SU-DHL-6 (cell line): ENCODE results near the gene WDR38.
A peak's percentile ranks its signal among the peaks of the same experiment; 100 is the strongest.

Source experiments
- H2AFZ ChIP-seq: fragments of 200-600 bp; sonication (generic); 2 replicates; pipeline ENCODE4 v1.6.1; 2014; ENCODE audit warnings: low read depth, mild to moderate bottlenecking, moderate library complexity, mixed read lengths, antibody characterized with exemption, low read length; ENCODE audit not compliant: severe bottlenecking
- H3F3A ChIP-seq: fragments of 200-600 bp; shearing (Covaris generic); 2 replicates; pipeline ENCODE4 v1.6.0; 2016; ENCODE audit warnings: antibody characterized with exemption, mild to moderate bottlenecking; ENCODE audit not compliant: insufficient read depth
- H3K27ac ChIP-seq: fragments of 200-600 bp; sonication (generic); 2 replicates; pipeline ENCODE4 v1.5.1; 2016; ENCODE audit warnings: low read depth, mild to moderate bottlenecking, low read length, moderate library complexity, mixed read lengths
- H3K27me3 ChIP-seq: fragments of 200-600 bp; sonication (generic), shearing (Covaris generic); 2 replicates; pipeline ENCODE4 v1.6.0; 2014; ENCODE audit warnings: mild to moderate bottlenecking, low read length
- H3K36me3 ChIP-seq: fragments of 200-600 bp; sonication (generic); 2 replicates; pipeline ENCODE4 v1.6.1; 2014; ENCODE audit warnings: mild to moderate bottlenecking, low read length, mixed read lengths
- H3K4me2 ChIP-seq: fragments of 300-600, 200-600 bp; shearing (Covaris generic), sonication (generic); 2 replicates; pipeline ENCODE4 v1.6.0; 2014; ENCODE audit warnings: low read length, low read depth, mild to moderate bottlenecking; ENCODE audit not compliant: poor library complexity, severe bottlenecking
- H3K4me3 ChIP-seq: fragments of 200-600 bp; sonication (generic); 2 replicates; pipeline ENCODE4 v1.5.1; 2014; ENCODE audit warnings: antibody characterized with exemption, low read length, mild to moderate bottlenecking, mixed read lengths; ENCODE audit not compliant: insufficient read depth, poor library complexity, severe bottlenecking
- H3K79me2 ChIP-seq: fragments of 200-600 bp; sonication (generic); 2 replicates; pipeline ENCODE4 v1.6.1; 2014; ENCODE audit warnings: mild to moderate bottlenecking, low read length, moderate library complexity; ENCODE audit not compliant: insufficient read depth
- H3K9ac ChIP-seq: fragments of 200-600 bp; sonication (generic); 2 replicates; pipeline ENCODE4 v1.7.0; 2014; ENCODE audit warnings: mild to moderate bottlenecking, low read length
- H3K9me2 ChIP-seq: fragments of 200-600 bp; sonication (generic); replicated peaks from 2 replicates; pipeline ENCODE4 v1.6.1; 2014; ENCODE audit warnings: low read length; ENCODE audit not compliant: insufficient read depth
- H3K9me3 ChIP-seq: fragments of 200-600 bp; sonication (generic); 2 replicates; pipeline ENCODE4 v1.6.1; 2014; ENCODE audit warnings: low read length, mixed read lengths; ENCODE audit not compliant: insufficient read depth
- H4K20me1 ChIP-seq: fragments of 200-600 bp; sonication (generic); 2 replicates; pipeline ENCODE4 v1.6.1; 2014; ENCODE audit warnings: low read depth, mild to moderate bottlenecking, antibody characterized with exemption, low read length, moderate library complexity, mixed read lengths
- EZH2phosphoT487 ChIP-seq: fragments of 200-600 bp; sonication (generic), shearing (Covaris generic); conservative IDR thresholded peaks from 2 replicates; pipeline ENCODE4 v1.6.1; 2018; ENCODE audit warnings: mild to moderate bottlenecking, antibody characterized with exemption, low read length, moderate library complexity, mixed read lengths
- TF ChIP-seq, protein P1 (sequence below): fragments of 200-600 bp; sonication (generic); IDR thresholded peaks from one replicate; pipeline ENCODE4 v1.5.1; 2017; ENCODE audit warnings: antibody characterized with exemption, mild to moderate bottlenecking, low read length, moderate library complexity; ENCODE audit not compliant: insufficient read depth, poor library complexity, severe bottlenecking

WDR38 gene

GRCh38 chr9:124855944-124856765, 2.9 kb downstream of the WDR38 start:
- Histone ChIP-seq H3K9me2 (no peaks in the 10 kb centered on the region), H3K9me3 (no peaks in the 10 kb centered on the region), H3K36me3 (peaks cover 14% of the 10 kb centered on the region), H3K9ac (no peak overlapping the region), H3K27me3 (no peaks in the 10 kb centered on the region), H3K79me2 (peaks cover 23% of the 10 kb centered on the region), H2AFZ (no peak overlapping the region), H3K4me2 (no peak overlapping the region), H3K27ac (no peak overlapping the region), H3K4me3 (no peak overlapping the region), H4K20me1 (peaks cover 24% of the 10 kb centered on the region; the same call in 1 of the 2 replicates), H3F3A (peaks cover 48% of the 10 kb centered on the region)
- TF ChIP-seq, protein P1, sequence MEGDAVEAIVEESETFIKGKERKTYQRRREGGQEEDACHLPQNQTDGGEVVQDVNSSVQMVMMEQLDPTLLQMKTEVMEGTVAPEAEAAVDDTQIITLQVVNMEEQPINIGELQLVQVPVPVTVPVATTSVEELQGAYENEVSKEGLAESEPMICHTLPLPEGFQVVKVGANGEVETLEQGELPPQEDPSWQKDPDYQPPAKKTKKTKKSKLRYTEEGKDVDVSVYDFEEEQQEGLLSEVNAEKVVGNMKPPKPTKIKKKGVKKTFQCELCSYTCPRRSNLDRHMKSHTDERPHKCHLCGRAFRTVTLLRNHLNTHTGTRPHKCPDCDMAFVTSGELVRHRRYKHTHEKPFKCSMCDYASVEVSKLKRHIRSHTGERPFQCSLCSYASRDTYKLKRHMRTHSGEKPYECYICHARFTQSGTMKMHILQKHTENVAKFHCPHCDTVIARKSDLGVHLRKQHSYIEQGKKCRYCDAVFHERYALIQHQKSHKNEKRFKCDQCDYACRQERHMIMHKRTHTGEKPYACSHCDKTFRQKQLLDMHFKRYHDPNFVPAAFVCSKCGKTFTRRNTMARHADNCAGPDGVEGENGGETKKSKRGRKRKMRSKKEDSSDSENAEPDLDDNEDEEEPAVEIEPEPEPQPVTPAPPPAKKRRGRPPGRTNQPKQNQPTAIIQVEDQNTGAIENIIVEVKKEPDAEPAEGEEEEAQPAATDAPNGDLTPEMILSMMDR, result peak; percentile 14
- TF ChIP-seq EZH2phosphoT487, result no peak

- TF ChIP-seq EZH2phosphoT487, result no peak
- TF ChIP-seq, protein P1, result no peak
- Histone ChIP-seq H3K27me3 (no peaks in the 10 kb centered on the region), H3K79me2 (peaks cover 28% of the 10 kb centered on the region), H2AFZ (no peak overlapping the region), H3F3A (peaks cover 53% of the 10 kb centered on the region), H3K9me3 (no peaks in the 10 kb centered on the region), H3K36me3 (peaks cover 14% of the 10 kb centered on the region), H3K4me2 (no peak overlapping the region), H4K20me1 (peaks cover 24% of the 10 kb centered on the region; the same call in 1 of the 2 replicates), H3K4me3 (no peak overlapping the region), H3K27ac (no peak overlapping the region), H3K9ac (no peak overlapping the region), H3K9me2 (no peaks in the 10 kb centered on the region)
Measured at GRCh38 chr9:124857533-124858162, 4.4 kb downstream of the WDR38 start.

DNA sequence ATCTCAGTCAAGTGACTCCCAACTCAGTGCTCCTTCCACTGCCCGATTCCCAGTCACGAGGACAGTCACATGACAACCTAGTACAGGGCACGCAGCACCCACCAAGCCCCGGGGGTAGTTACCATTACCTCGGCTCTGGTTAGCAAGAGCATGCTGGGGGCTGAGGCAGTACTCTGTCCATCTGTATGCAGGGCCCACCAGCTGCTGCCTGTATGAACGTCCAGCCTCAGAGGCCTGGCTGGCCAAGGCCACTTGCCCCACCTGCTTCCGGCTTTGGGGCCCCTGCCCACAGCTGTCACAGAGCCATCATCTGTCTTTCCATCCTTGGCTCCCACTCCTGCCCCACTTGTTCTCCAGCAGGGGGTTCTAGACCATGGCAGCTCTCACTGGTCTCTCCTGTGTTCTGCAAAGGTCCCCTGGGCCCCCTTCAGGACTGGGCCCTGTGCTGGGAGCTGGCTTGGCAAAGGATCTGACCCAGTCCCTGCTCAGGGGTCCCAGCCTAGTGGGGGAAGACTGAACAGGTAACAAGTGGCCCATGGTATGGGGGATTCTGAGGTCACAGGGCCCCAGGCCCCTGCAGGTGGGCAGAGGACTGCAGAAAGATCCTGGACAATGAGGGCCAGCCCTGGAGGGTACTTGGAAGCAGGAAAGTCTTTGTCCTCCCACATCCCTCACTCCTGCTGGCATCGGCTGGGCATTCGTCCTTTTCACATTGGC, 5.2 kb downstream of the WDR38 start:
- Histone ChIP-seq H3K9ac (no peak overlapping the region), H3K27me3 (no peaks in the 10 kb centered on the region), H2AFZ (no peak overlapping the region), H3K36me3 (peaks cover 14% of the 10 kb centered on the region), H3K4me2 (no peak overlapping the region), H4K20me1 (peaks cover 24% of the 10 kb centered on the region; the same call in 1 of the 2 replicates), H3K27ac (no peak overlapping the region), H3K9me3 (no peaks in the 10 kb centered on the region), H3K4me3 (no peak overlapping the region), H3F3A (peaks cover 61% of the 10 kb centered on the region), H3K9me2 (no peaks in the 10 kb centered on the region), H3K79me2 (peaks cover 28% of the 10 kb centered on the region)
- TF ChIP-seq, protein P1, result no peak
- TF ChIP-seq EZH2phosphoT487, result no peak
